Heart right ventricle (tissue), 16 donors: ENCODE data around the gene ZNF555. TPM values are rescaled to one million over a fixed set of nuclear protein-coding genes. Genes with fewer than 3 reads are reported as not detected.
A peak's percentile ranks its signal among the peaks of the same experiment; 100 is the strongest.

Source experiments
- ATAC-seq, 8 donors: fragments of 200-7000 bp; cut with Tn5 transposase; one replicate each; pipeline ENCODE4 v1.9.1; 2020; ENCODE audit warnings: mild to moderate bottlenecking in 8 of 8, moderate library complexity in 8 of 8, moderate number of reproducible peaks in 1 of 8
- DNase-seq, 2 donors: peaks; one replicate each; pipeline ENCODE4 v3.0.0-alpha.2; 2020
- H3K27ac ChIP-seq, 10 donors: fragments of 200-600 bp; sonication (generic) in 2 of 10; one replicate each; pipeline versions ENCODE4 v1.5.0 to v1.8.0; 2020 to 2022; ENCODE audit warnings: mild to moderate bottlenecking in 3 of 10
- H3K27me3 ChIP-seq, 7 donors: fragments of 200-600 bp; one replicate each; pipeline ENCODE4 v1.8.0; 2021 to 2022; ENCODE audit warnings: mild to moderate bottlenecking in 2 of 7
- H3K36me3 ChIP-seq, 9 donors: fragments of 200-600 bp; sonication (generic) in 1 of 9; one replicate each; pipeline versions ENCODE4 v1.5.0 to v1.8.0; 2020 to 2022; ENCODE audit warnings: mild to moderate bottlenecking in 2 of 9
- H3K4me1 ChIP-seq, 9 donors: fragments of 200-600 bp; sonication (generic) in 1 of 9; one replicate each; pipeline versions ENCODE4 v1.5.0 to v1.8.0; 2020 to 2022; ENCODE audit warnings: mild to moderate bottlenecking in 4 of 9
- H3K4me3 ChIP-seq, 10 donors: fragments of 200-600 bp; sonication (generic) in 2 of 10; one replicate each; pipeline versions ENCODE4 v1.5.0 to v1.8.0; 2020 to 2022; ENCODE audit warnings: mild to moderate bottlenecking in 7 of 10, moderate library complexity in 2 of 10
- H3K9me3 ChIP-seq, 11 donors: fragments of 200-600 bp in 10 of 11; sonication (generic) in 2 of 11; one replicate each; pipeline versions ENCODE4 v1.5.0 to v1.8.0; 2013 to 2022; ENCODE audit warnings: mild to moderate bottlenecking in 2 of 11, control low read depth in 1 of 11, moderate library complexity in 1 of 11
- CTCF ChIP-seq, 9 donors: fragments of 200-600 bp; sonication (generic) in 2 of 9; IDR thresholded peaks; one replicate each; pipeline versions ENCODE4 v1.5.0 to v1.8.0; 2021 to 2022; ENCODE audit warnings: antibody characterized with exemption in 9 of 9, mild to moderate bottlenecking in 5 of 9, moderate library complexity in 1 of 9
- WGBS, 2 donors: extraction: QIAGEN DNeasy Blood & Tissue Kit; methylation state at CpG; one replicate each; pipeline ENCODE4 v1.1.7; 2013; ENCODE audit warnings: inconsistent platforms in 1 of 2; 5-methylcytosine and 5-hydroxymethylcytosine counted together
- intact Hi-C, 10 donors: fragments of 100-400 bp; cut with DNase I; formaldehyde crosslinking; loops; one replicate each; pipeline versions ENCODE4 v1.11.1 to v1.14.2; 2022
- polyA plus RNA-seq, 2 donors: library from polyadenylated mRNA; stranded (reverse); fragments of 200-250 nt; gene quantifications; one replicate each; pipeline ENCODE4 v1.2.3, GENCODE V29; 2013
- total RNA-seq, 10 donors: library from RNA; stranded (reverse); fragmentation: NEBNext Ultra II Directional in 3 of 10; extraction: Animal tissue kit (Norgen Biotek cat#: 25700) in 3 of 10; gene quantifications; one replicate each; pipeline versions ENCODE4 v1.2.1 to v1.2.4, GENCODE V29; 2021 to 2023
- donor health status: Arrhythmogenic right ventricular cardiomyopathy.
- donor health status: ischemic (EF 13 %, LVEDD 7.1; RV severe dilation, severe dysfunction).
- donor health status: healthy with polysubstance abuse.
- donor health status: DM: no; HTN: yes; CAD: no.
- donor health status: DM: no; HTN: no; CAD: no.
- donor health status: ischemic (EF 25% LVEDD 6.9; RV normal size, moderate dysfunction).
- donor health status: ischemic (EF 25% LVEDD 5.7; RV mildly dilated, moderate dysfunction).
- donor health status: healthy.
- donor health status: DM: yes; HTN: yes; CAD: no.
- donor health status: Ischemic cardiomyopathy.
- donor health status: ischemic (EF 35%, LVEDD 5.7; RV mildly dilated, moderate dysfunction).
- donor health status: nonischemic (EF 11% LVEDD 7.7; RV severe dilation, severe dysfunction).
- donor health status: DM: yes; HTN: yes; CAD: no.
- donor health status: PGD.
- donor health status: ischemic (EF 29% LVEDD 5.4; RV normal size, mild dysfunction).
- donor health status: nonischemic (EF 23%, LVEDD 6.1; RV moderate dilation, normal function).

Gene ZNF555
- total and polyA plus RNA-seq, 12 donors, result 2.6 to 11.3 (median 8.2) TPM

DNA sequence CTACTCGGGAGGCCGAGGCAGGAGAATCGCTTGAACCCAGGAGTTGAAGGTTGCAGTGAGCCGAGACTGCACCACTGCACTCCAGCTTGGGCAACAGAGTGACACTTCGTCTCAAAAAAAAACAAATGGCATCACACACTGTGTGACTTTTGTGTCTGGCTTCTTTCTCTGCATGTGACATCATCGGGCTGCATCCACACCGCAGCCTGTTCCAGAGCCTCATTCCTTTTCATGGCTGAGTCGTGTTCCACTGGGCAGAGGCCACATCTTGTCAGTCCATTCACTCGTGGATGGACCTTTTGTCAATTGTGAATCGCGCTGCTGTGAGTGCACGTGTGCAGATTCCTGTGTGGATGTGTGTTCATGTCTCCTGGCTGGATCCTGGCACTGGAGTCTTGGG is 47.7 kb upstream of the ZNF555 start:
- Histone ChIP-seq H3K4me1 (peaks cover 0 to 25% (median 18%) of the 10 kb centered on the region in 9 donors), H3K9me3 (no peaks in the 10 kb centered on the region), H3K4me3 (no peak overlapping the region), H3K36me3 (peaks cover 0 to 76% (median 8%) of the 10 kb centered on the region in 9 donors), H3K27me3 (no peaks in the 10 kb centered on the region), H3K27ac (no peak overlapping the region)
- TF ChIP-seq CTCF (IDR thresholded peaks at IDR 0.05), result no peak
- ATAC-seq (no peak), DNase-seq (no peak)
- intact Hi-C loops, result no loop called here
- WGBS, 2 donors, result 97 to 98% methylated on average over 12 of the region's 12 CpGs

- peak overlapping the region in 6 of 10 donors; percentile 77 to 89 (median 84) for H3K27ac ChIP-seq
- DNase-seq (no peak), ATAC-seq (no peak)
- H3K4me3 ChIP-seq, result no peak overlapping the region
- H3K9me3 ChIP-seq, result no peaks in the 10 kb centered on the region
- peaks cover 0 to 86% (median 8%) of the 10 kb centered on the region in 9 donors for H3K36me3 ChIP-seq
- intact Hi-C loops, result no loop called here
- H3K4me1 ChIP-seq, result peaks cover 0 to 28% (median 19%) of the 10 kb centered on the region in 9 donors
- WGBS, 2 donors, result 90 to 92% methylated on average over 27 of the region's 27 CpGs
- TF ChIP-seq CTCF (IDR thresholded peaks at IDR 0.05), result no peak
- H3K27me3 ChIP-seq, result no peaks in the 10 kb centered on the region
Measured at GRCh38 chr19:2795827-2796658, 45.2 kb upstream of the ZNF555 start.

- peak overlapping the region; percentile 35 to 89 (median 78) for H3K27ac ChIP-seq
- intact Hi-C loops, result no loop called here
- peaks cover 0 to 86% (median 8%) of the 10 kb centered on the region in 9 donors for H3K36me3 ChIP-seq
- peak; percentile 23 to 70 (median 42) for ATAC-seq
- no peaks in the 10 kb centered on the region for H3K27me3 ChIP-seq
- no peak overlapping the region for H3K4me3 ChIP-seq
- whole genome bisulfite sequencing, 2 donors, result 85 to 86% methylated on average over 23 of the region's 23 CpGs
- TF ChIP-seq CTCF (IDR thresholded peaks at IDR 0.05), result no peak
- peak; percentile 49 to 55 for DNase-seq
- peaks cover 0 to 28% (median 19%) of the 10 kb centered on the region in 9 donors for H3K4me1 ChIP-seq
- H3K9me3 ChIP-seq, result no peaks in the 10 kb centered on the region
Measured at GRCh38 chr19:2796659-2797266, 44.5 kb upstream of the ZNF555 start.

- intact Hi-C loops, result no loop called here
- Histone ChIP-seq H3K36me3 (peaks cover 0 to 84% (median 8%) of the 10 kb centered on the region in 9 donors), H3K9me3 (no peaks in the 10 kb centered on the region), H3K4me1 (peaks cover 0 to 28% (median 19%) of the 10 kb centered on the region in 9 donors), H3K27ac (peak overlapping the region; percentile 35 to 89 (median 78)), H3K27me3 (no peaks in the 10 kb centered on the region), H3K4me3 (no peak overlapping the region)
- 81 to 87% methylated on average over 15 of the region's 15 CpGs for WGBS, 2 donors
- peak; percentile 20 to 79 (median 67) for ATAC-seq
- DNase-seq, result peak in 1 of 2 donors; percentile 58
- TF ChIP-seq CTCF (IDR thresholded peaks at IDR 0.05), result no peak
Measured at GRCh38 chr19:2797280-2797679, 44.0 kb upstream of the ZNF555 start.
